Loucy (cell line): ENCODE measurements around the gene MEP1B.

Source experiments
- H2AFZ ChIP-seq: fragments of 200-600 bp; sonication (generic); 2 replicates; pipeline ENCODE4 v1.6.0; 2016; ENCODE audit warnings: antibody characterized with exemption, mild to moderate bottlenecking, low read length, moderate library complexity
- H3F3A ChIP-seq: fragments of 200-600 bp; 2 replicates; pipeline ENCODE4 v1.6.0; 2016; ENCODE audit warnings: antibody characterized with exemption, low read depth, mild to moderate bottlenecking
- H3K27me3 ChIP-seq: fragments of 200-600 bp; sonication (generic); 2 replicates; pipeline ENCODE4 v1.6.1; 2014; ENCODE audit warnings: low read length, mild to moderate bottlenecking; ENCODE audit not compliant: insufficient read depth, poor library complexity, severe bottlenecking
- H3K36me3 ChIP-seq: fragments of 200-600 bp; sonication (generic); 2 replicates; pipeline ENCODE4 v1.6.1; 2016; ENCODE audit warnings: low read length; ENCODE audit not compliant: insufficient read depth
- H3K4me1 ChIP-seq: fragments of 200-600 bp; sonication (generic); 2 replicates; pipeline ENCODE4 v1.5.1; 2014; ENCODE audit warnings: low read length, mild to moderate bottlenecking; ENCODE audit not compliant: insufficient read depth, poor library complexity, severe bottlenecking
- H3K4me2 ChIP-seq: fragments of 200-600 bp; sonication (generic); 2 replicates; pipeline ENCODE4 v1.6.0; 2014; ENCODE audit warnings: antibody characterized with exemption, low read length, low read depth, mild to moderate bottlenecking; ENCODE audit not compliant: poor library complexity, severe bottlenecking
- H3K4me3 ChIP-seq: fragments of 200-600 bp; sonication (generic); 2 replicates; pipeline ENCODE4 v1.5.1; 2014; ENCODE audit warnings: low read length, mild to moderate bottlenecking, mixed read lengths; ENCODE audit not compliant: poor library complexity, severe bottlenecking
- H3K79me2 ChIP-seq: fragments of 200-600 bp; sonication (generic); 2 replicates; pipeline ENCODE4 v1.6.1; 2014; ENCODE audit warnings: low read length; ENCODE audit not compliant: insufficient read depth
- H3K9ac ChIP-seq: fragments of 200-600 bp; sonication (generic); 2 replicates; pipeline ENCODE4 v1.6.0; 2014; ENCODE audit warnings: mild to moderate bottlenecking, low read depth, low read length, moderate library complexity; ENCODE audit not compliant: poor library complexity, severe bottlenecking
- H3K9me2 ChIP-seq: fragments of 200-600 bp; sonication (generic); replicated peaks from 2 replicates; pipeline ENCODE4 v1.6.1; 2016; ENCODE audit warnings: low read depth, low read length, mixed read lengths
- H3K9me3 ChIP-seq: fragments of 200-600 bp; sonication (generic); 2 replicates; pipeline ENCODE4 v1.6.1; 2014; ENCODE audit warnings: mild to moderate bottlenecking, antibody characterized with exemption, low read length, low read depth; ENCODE audit not compliant: insufficient read depth
- H4K20me1 ChIP-seq: fragments of 200-600 bp; sonication (generic); 2 replicates; pipeline ENCODE4 v1.6.0; 2014; ENCODE audit warnings: antibody characterized with exemption, low read length, mild to moderate bottlenecking; ENCODE audit not compliant: insufficient read depth, poor library complexity, severe bottlenecking
- CTCF ChIP-seq: fragments of 200-600 bp; sonication (generic); conservative IDR thresholded peaks from 2 replicates; pipeline ENCODE4 v1.5.1; 2014; ENCODE audit warnings: mild to moderate bottlenecking, antibody characterized with exemption, low read length
- EZH2phosphoT487 ChIP-seq: fragments of 200-600 bp; IDR thresholded peaks from 2 replicates; pipeline ENCODE4 v1.6.1; 2018; ENCODE audit warnings: antibody characterized with exemption, mild to moderate bottlenecking, moderate library complexity, borderline replicate concordance

MEP1B gene

GRCh38 chr18:32252141-32252860 lies 62.5 kb downstream of the MEP1B start:
- no peak overlapping the region for H3K9ac ChIP-seq
- H3K9me2 ChIP-seq = no peaks in the 10 kb centered on the region
- no peaks in the 10 kb centered on the region for H3K9me3 ChIP-seq
- H3F3A ChIP-seq = no peaks in the 10 kb centered on the region
- H3K79me2 ChIP-seq = no peaks in the 10 kb centered on the region
- no peak overlapping the region for H3K4me2 ChIP-seq
- H3K4me3 ChIP-seq = no peak overlapping the region
- no peak overlapping the region for H2AFZ ChIP-seq
- H4K20me1 ChIP-seq = no peaks in the 10 kb centered on the region
- TF ChIP-seq CTCF = no peak
- no peak for TF ChIP-seq EZH2phosphoT487
- H3K36me3 ChIP-seq = no peaks in the 10 kb centered on the region
- no peaks in the 10 kb centered on the region for H3K4me1 ChIP-seq
- no peaks in the 10 kb centered on the region for H3K27me3 ChIP-seq

GRCh38 chr18:32255570-32255969 lies 65.7 kb downstream of the MEP1B start:
- no peaks in the 10 kb centered on the region for H4K20me1 ChIP-seq
- no peaks in the 10 kb centered on the region for H3K27me3 ChIP-seq
- H3K4me1 ChIP-seq = no peaks in the 10 kb centered on the region
- H3F3A ChIP-seq = no peaks in the 10 kb centered on the region
- no peaks in the 10 kb centered on the region for H3K9me3 ChIP-seq
- H3K9me2 ChIP-seq = no peaks in the 10 kb centered on the region
- H3K4me3 ChIP-seq = no peak overlapping the region
- no peak overlapping the region for H3K9ac ChIP-seq
- H3K79me2 ChIP-seq = no peaks in the 10 kb centered on the region
- TF ChIP-seq CTCF = no peak
- no peak for TF ChIP-seq EZH2phosphoT487
- no peaks in the 10 kb centered on the region for H3K36me3 ChIP-seq
- no peak overlapping the region for H2AFZ ChIP-seq
- no peak overlapping the region for H3K4me2 ChIP-seq

- TF ChIP-seq EZH2phosphoT487 = no peak
- no peak for TF ChIP-seq CTCF
- no peaks in the 10 kb centered on the region for H3K9me2 ChIP-seq
- H3K9ac ChIP-seq = no peak overlapping the region
- no peaks in the 10 kb centered on the region for H3K4me1 ChIP-seq
- no peaks in the 10 kb centered on the region for H3K9me3 ChIP-seq
- no peak overlapping the region for H3K4me2 ChIP-seq
- H4K20me1 ChIP-seq = no peaks in the 10 kb centered on the region
- no peaks in the 10 kb centered on the region for H3K27me3 ChIP-seq
- H3K36me3 ChIP-seq = no peaks in the 10 kb centered on the region
- no peak overlapping the region for H2AFZ ChIP-seq
- H3F3A ChIP-seq = no peaks in the 10 kb centered on the region
- H3K4me3 ChIP-seq = no peak overlapping the region
- H3K79me2 ChIP-seq = no peaks in the 10 kb centered on the region
These were observed 67.4 kb downstream of the MEP1B start for GRCh38 chr18:32257084-32257785.
